Midbrain (tissue), 1 donor: ENCODE results near the gene TPP1.

Source experiments
- DNase-seq: peaks from one replicate; lab custom pipeline; 2025; lab: John Stamatoyannopoulos, UW

The TPP1 gene

DNA sequence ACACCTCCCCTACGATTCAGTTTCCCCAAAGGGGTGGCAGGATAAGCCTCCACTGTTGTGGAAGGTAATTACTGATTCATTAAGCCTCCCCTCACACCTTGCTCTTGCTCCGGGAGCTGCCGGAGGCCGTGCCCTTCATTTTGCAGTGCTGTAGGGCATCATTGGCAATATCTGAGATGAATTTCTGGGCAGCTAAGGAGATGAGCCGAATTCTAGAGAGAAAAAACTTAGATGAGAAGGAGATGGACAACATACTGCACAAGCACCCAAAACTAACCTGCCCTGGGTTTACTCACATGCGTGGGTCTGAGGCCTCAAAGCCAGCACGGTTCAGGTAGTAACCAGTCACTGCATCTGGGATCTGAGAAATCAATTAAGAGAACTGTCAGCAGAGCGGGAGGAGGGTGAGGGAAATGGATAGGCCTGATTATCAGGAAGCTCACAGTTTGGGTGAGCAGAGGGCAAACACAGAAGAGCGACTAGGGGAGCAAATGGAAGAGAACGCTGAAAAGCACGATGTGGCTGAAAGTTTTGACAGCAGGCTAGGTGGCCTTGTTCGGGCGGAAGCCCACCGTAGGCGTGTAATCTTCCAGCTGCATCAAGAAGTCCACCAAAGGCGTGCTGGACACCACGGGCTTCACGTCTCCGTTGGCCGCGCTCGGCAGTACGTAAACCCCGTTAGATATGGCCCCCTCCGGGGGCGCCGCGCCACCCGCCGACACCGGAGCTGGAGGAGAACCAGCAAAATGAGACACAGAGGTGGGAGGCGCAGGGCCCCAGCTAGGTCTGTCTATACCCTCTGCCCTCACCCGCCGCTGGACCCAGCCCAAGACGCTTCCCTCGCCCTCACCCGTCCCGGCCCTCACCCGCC, 7.9 kb downstream of the TPP1 start:
- DNase-seq, result no peak

DNA sequence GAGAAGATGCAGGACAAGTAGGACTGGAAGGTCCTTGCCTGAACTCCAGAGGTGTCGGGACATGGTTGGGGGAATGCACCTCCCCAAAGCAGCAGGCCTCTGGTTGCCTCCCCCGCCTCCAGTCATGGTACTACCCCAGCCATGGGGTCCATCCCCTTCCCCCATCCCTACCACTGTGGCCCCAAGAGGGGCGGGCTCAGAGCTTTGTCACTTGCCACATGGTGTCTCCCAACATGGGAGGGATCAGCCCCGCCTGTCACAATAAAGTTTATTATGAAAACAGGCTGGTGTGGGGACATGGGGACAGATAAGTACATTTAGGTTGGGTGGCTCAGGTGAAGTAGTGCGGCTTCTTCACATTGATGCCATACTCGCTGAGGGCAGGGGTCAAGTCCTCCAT, 8.6 kb downstream of the TPP1 start:
- DNase-seq, result no peak

DNA sequence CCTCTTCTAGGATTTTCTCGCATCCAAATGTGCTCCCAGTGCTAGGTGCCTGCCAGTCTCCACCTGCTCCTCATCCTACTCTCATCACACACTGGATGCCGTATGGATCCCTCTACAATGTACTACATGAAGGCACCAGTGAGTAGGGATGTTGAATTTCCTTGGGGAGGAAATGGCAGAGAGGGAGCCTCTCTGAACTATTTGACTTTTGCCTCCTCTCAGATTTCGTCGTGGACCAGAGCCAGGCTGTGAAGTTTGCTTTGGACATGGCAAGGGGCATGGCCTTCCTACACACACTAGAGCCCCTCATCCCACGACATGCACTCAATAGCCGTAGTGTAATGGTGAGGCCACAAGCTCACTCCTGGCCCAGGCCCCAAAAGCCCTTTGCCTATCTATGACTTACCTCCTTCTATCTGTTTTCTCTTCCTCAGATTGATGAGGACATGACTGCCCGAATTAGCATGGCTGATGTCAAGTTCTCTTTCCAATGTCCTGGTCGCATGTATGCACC, 9.7 kb downstream of the TPP1 start:
- no peak for DNase-seq

DNA sequence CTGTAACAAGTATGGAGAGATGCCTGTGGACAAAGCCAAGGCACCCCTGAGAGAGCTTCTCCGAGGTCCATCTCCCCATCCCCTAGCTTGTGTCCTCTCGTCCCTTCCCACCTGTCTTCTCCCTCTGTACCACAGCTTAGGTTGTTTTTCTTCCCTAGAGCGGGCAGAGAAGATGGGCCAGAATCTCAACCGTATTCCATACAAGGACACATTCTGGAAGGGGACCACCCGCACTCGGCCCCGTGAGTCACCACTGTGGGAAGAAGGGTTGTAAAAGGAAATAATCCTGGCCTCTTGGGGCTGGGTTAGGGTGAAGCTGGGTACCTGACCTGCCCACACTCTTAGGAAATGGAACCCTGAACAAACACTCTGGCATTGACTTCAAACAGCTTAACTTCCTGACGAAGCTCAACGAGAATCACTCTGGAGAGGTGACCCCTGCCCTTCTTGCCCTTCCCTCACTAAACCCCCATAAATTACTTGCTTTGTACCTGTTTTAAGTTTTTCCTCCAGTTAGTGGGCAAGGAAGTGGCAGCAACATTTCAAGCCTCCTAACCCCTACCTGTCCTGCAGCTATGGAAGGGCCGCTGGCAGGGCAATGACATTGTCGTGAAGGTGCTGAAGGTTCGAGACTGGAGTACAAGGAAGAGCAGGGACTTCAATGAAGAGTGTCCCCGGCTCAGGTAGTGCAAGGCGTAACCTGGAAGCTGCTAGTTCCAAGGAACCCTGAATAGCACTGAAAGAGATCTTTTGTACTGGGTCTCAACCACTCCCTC, 10.3 kb downstream of the TPP1 start:
- DNase-seq, result no peak

DNA sequence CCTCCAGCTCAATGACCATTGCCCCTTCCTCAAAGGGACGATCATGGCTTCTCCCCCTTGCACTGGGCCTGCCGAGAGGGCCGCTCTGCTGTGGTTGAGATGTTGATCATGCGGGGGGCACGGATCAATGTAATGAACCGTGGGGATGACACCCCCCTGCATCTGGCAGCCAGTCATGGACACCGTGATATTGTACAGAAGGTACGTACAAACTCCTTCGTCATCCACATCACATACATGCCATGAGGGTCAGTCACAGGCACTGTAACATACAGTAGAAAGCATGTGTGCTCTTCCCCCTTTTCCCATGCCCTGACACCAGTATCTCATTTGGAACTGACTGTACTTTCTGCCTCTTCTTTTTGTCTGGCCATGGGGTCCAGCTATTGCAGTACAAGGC, 11.2 kb downstream of the TPP1 start:
- DNase-seq, result no peak

DNA sequence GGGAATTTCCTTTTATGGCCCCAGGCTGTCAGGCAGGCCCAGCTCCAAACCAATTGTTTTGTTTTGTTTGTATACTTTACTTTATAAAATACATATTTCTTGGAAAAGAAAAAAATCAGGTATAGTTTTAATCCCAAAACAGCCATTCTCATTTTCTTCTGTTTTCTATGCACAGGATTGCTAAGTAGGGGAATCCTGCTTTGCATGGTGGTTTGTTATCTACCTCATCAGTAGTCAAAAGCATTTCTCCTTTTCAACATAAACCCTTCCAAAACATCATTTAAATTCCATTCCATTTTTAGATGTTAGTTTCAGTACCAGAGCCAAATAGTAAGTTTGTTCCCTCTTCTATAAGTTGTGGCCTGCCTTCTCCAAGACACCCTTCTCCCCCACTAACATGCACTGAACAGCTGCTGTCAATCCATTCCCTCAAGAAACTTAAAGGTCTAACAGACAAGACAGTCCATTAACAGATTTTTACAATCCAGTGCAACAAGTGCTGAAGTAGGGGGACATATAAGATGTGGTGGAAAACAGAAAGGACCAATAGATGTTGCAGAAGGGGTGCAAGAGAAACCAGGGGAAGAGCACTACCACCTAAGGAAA, 11.9 kb downstream of the TPP1 start:
- DNase-seq, result no peak

DNA sequence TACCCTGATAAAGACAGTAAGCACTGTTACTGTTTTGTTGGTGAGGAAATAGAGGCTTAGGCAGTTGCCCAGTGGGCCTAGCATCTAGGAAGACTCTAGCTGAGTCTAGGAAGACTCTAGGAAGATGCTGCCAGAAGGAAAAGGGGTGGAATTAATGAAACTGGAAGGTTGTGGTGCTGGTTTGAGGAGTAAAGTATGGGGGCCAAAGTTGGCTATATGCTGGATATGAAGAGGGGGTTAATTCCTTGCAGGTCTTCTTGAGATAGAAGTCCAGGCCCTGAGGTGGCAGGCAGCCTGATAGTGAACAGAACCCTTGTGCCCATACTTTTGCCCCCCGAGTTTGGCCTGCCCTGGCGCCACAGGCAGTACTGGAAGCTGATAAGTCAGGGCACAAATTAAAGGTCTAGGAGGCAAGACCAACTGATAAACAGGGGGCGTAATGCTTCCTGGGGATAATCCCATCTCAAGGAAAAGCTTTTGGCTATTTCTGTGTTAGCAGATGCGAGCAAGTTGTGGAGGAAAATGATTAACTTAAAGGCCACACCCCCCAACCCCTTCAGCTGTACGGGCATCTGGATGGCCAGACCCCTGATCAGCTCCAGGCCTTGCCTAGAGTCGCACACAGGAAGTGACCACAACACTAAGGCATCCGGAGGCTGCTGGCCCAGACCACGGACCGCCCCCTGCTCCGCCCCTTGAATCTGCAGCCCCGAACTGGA, 12.6 kb downstream of the TPP1 start:
- peak; percentile 85 for DNase-seq

DNA sequence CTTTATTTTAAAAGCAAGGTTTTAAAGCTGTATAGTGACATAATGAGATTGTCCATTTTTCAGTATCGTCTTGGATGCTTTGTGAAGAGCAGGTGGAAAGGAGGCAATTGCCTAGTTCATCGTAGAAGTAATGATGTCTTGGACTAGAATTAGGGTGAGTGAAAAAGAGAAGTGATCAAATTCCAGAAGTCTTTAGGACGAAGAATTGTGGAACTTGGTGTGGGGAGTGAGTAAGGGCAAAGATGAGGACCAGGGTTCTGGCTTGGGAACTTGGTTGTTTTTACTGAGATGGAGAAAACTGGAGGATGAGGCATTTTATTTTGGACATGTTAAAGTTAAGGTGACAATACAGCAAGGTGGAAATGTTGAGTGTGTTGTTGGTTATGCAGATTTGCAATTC, 14.4 kb downstream of the TPP1 start:
- no peak for DNase-seq

DNA sequence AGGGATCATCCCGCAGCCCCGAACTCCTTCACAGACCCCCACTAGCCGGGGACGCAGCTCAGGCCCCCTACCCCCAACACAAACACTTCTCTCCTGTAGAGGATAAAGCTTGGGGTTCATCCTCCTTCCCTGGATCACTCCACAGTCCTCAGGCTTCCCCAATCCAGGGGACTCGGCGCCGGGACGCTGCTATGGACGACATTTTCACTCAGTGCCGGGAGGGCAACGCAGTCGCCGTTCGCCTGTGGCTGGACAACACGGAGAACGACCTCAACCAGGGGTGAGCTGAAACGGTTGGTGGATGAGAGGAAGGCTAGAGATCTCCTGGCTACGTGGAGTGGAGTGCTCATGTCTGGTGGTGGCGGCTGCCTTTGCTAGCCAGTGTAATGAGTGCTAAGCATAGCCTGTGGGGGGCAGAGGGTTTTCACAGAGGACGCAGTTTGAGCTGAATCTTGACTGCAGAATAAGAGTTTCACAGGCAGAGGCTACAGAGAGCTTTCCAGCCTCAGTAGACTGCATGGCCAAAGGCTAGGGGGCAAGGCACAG, 15.1 kb downstream of the TPP1 start:
- peak; percentile 66 for DNase-seq

DNA sequence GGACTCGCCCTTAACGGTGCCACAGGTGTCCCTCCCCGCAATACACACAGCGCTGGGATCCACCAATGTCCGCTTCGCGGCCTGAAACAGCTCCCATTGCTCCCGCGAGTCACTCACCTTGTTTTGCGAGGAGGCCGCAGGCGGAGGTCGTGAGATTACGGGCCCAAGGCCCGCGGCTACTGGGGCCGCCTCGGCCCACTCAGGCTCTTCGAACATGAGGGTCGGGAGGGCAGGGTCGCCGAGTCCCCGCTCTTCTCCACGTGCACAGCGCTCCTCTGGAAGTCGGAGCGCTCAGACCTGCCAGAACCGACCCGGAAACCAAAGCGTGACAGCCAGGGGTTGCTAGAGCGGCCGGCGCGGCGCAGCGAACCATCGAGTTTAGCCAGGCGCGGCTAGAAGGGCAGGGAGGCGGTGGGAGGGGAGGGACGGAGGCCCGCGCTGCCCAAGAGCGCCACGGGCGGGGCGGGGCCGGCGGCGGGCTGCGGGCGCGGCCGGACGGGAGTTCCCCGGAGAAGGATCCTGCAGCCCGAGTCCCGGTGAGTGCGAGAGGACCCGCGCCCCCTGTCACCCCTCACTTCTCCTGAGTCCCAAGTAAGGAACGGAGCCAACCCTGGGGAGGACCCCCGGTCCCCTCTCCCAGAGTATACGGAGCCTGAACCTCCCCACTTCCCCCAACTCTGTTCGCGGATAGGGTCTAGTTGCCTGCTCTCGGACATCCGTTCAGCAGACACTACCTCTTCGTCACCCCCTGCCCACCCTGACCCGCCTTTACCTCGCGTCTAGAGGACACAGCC, 15.7 kb downstream of the TPP1 start, which contains the start of the genes ILK and RRP8:
TSS of gene ILK (plus strand) at position 488 of the 794 bp plus-strand sequence. CDS start 498 bp downstream, outside the sequence.
TSS of gene RRP8 (minus strand) at position 330 of the 794 bp plus-strand sequence. CDS start at position 216, 114 bp downstream.
- DNase-seq, result peak; percentile 93

DNA sequence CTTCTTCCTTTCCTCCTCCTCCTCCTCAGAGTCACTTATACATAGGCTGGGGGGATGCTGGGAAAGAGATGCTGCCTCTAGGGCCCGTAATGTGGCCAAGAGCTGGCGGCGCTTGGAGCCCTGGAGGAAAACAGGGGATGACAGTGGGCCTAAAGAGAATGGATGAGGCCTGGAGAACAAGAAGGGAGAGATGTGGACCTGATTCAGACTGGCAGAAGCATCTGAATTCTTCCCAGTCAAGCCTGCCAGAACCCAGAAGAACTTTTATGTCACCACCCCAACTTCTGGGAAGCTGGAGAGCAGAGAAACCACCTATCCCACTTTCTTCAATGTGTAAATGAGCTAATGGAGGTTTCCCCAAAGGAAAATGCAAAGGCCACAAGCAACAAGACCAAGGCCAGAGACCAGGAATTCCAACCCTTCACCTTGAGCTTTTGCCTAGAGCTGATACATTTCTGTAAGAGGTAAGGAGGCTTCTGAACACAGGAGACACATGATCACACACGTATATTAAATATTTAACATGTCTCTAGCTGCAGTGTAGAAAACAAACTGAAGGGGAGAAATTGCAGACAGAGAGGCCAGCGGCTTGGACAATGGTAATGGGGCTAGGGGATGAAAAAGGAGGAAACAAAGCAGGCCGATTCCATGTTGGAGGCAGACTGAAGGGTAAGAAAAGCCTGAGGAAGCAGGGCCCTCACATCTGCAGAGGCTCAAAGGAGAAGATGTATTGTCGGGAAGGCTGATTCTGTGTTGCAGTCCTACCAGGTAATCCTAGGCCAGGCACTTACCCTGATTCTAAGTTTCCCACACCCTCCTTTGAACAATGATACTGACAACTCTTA, 16.9 kb downstream of the TPP1 start:
- DNase-seq, result no peak

DNA sequence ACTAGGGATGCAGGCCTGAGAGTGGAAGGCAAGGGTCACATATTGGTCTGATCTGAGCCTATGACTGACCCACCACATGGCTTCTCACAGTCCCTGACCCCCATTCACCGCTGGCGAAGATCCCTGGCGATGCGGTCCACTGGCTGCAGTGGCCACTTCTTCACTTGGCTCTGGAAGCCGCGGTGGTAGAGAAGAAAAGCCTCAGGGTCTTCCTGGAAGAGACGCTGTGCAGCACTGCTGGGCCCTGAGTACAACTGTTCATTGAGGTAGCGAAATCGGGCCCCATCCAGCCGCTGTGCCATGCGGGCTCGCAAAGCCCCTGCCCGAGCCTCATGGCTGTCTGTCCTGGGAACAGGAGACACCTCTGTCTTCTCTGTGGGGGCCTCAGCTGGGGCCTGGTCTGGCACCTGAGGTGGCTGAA, 18.2 kb downstream of the TPP1 start:
- DNase-seq, result no peak

DNA sequence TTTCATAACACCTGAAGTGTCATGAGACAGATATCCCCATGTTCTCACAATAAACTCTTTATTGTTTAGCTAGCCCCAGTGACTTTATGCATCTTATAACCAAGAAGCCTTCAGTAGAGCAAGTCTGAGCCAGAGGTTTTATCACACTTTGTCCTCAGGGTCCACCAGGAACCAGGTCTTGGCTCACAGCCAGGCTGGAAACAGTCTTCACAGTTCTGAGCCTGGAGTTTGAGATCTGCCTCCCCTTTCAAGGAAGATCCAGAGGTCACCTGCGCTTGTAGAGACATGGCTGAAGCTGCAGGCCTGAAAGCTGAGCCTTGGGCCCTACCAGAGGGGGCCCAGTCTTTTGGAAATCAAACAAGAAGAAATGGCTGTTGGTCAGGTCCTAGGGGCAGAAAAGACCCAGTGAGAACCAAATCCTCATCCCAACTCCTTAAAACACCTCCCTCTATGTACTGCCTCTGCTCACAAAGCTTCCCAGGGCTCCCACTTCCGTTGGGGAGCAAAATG, 19.3 kb downstream of the TPP1 start:
- DNase-seq, result no peak

DNA sequence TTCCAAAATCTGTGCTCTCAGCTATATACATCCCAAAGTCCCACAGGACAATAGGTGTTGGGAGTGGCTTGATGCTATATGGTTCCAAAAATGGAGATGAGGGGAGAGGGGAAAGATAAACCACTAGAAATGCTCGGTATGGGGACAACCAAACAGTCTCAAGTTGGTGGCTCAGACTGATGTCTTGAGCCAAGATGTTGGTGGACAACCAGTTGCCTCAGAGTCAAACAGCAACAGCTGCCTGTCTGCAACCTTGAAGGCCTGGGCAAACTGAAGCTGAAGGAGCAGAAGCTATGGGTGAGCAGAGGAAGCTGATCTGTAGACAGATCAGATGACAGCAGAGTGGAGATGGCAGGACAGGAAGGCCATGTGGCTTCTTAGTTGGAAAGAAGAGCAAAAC, 19.8 kb downstream of the TPP1 start:
- no peak for DNase-seq

DNA sequence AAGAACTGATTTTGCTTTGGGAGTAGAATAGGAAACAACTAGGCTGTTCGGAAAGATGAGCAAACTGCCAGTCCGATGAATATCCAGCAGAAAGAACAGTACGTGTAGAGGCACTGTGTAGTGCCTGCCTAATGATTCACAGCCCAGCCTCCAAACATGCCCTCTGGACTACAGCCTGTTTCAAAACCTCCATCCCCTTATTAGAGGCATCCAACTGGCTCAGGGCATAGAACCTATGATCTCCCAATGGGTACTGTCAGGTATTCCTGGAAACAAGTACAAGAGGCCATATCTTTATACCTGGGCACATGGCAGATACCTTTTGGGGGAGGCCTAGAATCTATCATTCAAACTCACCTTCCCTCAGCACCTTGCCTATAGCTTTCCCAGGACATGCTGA, 20.7 kb downstream of the TPP1 start:
- no peak for DNase-seq

DNA sequence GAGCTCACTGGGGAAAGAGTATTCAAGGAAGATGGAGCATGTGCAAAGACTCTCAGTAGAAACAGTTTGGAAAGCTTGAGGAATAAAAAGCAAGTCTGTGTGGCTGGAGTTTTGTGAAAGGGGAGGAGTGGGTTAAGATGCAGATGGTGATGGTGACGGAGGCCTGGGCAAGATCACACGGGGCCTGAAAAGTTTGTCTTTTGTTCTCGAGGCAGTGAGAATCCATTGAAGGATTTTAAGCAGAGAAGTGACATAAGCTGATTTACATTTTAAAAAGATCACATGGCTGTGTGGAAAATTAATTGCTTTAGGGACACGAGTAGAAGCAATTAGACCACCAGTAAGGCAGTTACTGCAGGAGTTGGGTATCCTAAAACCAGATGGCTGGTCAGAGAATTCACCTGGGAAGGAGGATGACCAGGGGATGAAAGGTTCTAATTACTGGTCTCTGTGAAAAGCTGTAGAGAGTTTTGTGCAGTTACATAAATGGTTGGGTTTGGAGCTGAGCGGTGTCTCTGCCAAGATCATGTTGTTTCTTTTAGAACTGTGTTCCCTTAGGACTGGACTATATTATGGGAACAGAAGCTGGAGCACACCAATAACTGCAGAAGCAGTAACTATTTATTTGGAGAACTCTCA, 22.9 kb downstream of the TPP1 start:
- peak; percentile 58 for DNase-seq

DNA sequence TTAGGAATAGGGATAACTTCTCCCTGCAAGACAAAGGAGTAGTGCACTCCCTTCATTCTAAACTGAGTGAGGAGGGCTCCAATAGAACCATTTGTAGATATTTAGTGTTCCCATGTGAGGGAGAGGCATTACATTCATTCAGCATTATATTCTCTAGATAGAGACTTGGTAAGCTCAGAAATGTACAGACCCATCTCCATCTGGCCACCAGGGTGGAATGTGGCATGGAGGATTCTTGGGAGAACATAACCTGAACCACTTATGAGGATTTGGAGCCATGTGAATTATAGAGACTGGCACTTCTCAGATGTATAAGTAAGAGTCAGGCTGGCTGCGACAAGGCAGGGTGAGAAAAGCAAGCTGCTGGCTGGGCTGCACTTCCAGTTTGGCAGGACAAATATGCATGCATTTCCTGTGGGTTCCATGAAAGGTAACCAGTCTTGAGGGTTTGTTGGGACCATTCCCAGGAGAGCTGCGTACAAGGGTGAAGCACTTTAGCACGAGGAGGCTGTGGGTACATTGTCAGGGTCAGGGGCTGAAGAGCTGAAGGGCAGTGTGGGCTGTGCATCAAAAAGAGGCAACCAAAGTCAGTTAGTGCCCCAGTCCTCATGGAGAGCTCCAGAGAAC, 25.0 kb downstream of the TPP1 start:
- DNase-seq, result no peak

DNA sequence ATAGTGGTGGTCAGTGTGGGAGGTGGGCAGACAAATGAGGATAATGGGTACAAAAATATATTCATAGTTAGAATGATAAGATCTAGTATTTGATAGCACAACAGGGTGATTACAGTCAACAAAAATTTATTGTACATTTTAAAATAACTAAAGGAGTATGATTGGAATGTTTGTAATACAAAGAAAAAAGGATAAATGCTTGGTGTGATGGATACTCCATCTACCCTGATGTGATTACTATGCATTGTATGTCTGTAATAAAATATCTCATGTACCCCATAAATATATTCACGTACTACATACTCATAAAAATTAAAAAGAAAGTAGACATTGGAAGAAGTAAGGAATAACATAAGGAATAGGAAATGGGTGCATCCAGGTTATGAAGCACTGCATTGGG, 31.2 kb downstream of the TPP1 start:
- no peak for DNase-seq
